ENCODE data around the gene IGF1R.

The IGF1R gene

GRCh38 chr15:98965597-98965996 is 317.3 kb downstream of the IGF1R start:
- no peak for DNase-seq
- Mint-ChIP-seq H3K36me3 (ENCODE audit: insufficient read depth) (peaks cover 3% of the 10 kb centered on the region), H3K4me1 (ENCODE audit: low read depth in 2 of 2) (no peaks in the 10 kb centered on the region), H3K4me3 (no peak overlapping the region), H3K9me3 (peaks cover 0 to 3% of the 10 kb centered on the region in 2 donors), H3K27ac (no peak overlapping the region), H3K27me3 (peaks cover 22 to 26% of the 10 kb centered on the region in 2 donors)
- no peak for ATAC-seq (replicated peaks)

- no peaks in the 10 kb centered on the region for H3K4me1 Mint-ChIP-seq (ENCODE audit: low read depth in 2 of 2)
- H3K36me3 Mint-ChIP-seq (ENCODE audit: insufficient read depth) = peaks cover 3% of the 10 kb centered on the region
- no peak for ATAC-seq (replicated peaks)
- DNase-seq = no peak
- no peak overlapping the region for H3K27ac Mint-ChIP-seq
- peaks cover 26 to 30% of the 10 kb centered on the region in 2 donors for H3K27me3 Mint-ChIP-seq
- H3K9me3 Mint-ChIP-seq = peaks cover 0 to 3% of the 10 kb centered on the region in 2 donors
- no peak overlapping the region for H3K4me3 Mint-ChIP-seq
These were observed 317.9 kb downstream of the IGF1R start for GRCh38 chr15:98966091-98966787.

- ATAC-seq (replicated peaks) (no peak), DNase-seq (no peak)
- H3K36me3 Mint-ChIP-seq (ENCODE audit: insufficient read depth) = peaks cover 3% of the 10 kb centered on the region
- no peak overlapping the region for H3K27ac Mint-ChIP-seq
- peaks cover 22 to 26% of the 10 kb centered on the region in 2 donors for H3K27me3 Mint-ChIP-seq
- peaks cover 0 to 2% of the 10 kb centered on the region in 2 donors for H3K9me3 Mint-ChIP-seq
- H3K4me1 Mint-ChIP-seq (ENCODE audit: low read depth in 2 of 2) = no peaks in the 10 kb centered on the region
- no peak overlapping the region for H3K4me3 Mint-ChIP-seq
These were observed 318.8 kb downstream of the IGF1R start for GRCh38 chr15:98967096-98967495.

GRCh38 chr15:98967916-98968315 is 319.6 kb downstream of the IGF1R start:
- Mint-ChIP-seq H3K27ac (no peak overlapping the region), H3K27me3 (peaks cover 22 to 26% of the 10 kb centered on the region in 2 donors), H3K9me3 (peaks cover 0 to 2% of the 10 kb centered on the region in 2 donors)

GRCh38 chr15:98968576-98968975 is 320.2 kb downstream of the IGF1R start:
- Mint-ChIP-seq H3K27ac (no peak overlapping the region), H3K4me1 (ENCODE audit: low read depth in 2 of 2) (no peaks in the 10 kb centered on the region), H3K9me3 (no peaks in the 10 kb centered on the region), H3K27me3 (peaks cover 22 to 26% of the 10 kb centered on the region in 2 donors), H3K36me3 (ENCODE audit: insufficient read depth) (no peaks in the 10 kb centered on the region), H3K4me3 (no peak overlapping the region)
- ATAC-seq (replicated peaks) (no peak), DNase-seq (no peak)

More at GRCh38 chr15:98967916-98968315, 319.6 kb downstream of the IGF1R start:
- no peak for DNase-seq
- no peak for ATAC-seq (replicated peaks)
- Mint-ChIP-seq H3K4me3 (no peak overlapping the region), H3K36me3 (ENCODE audit: insufficient read depth) (peaks cover 3% of the 10 kb centered on the region), H3K4me1 (ENCODE audit: low read depth in 2 of 2) (no peaks in the 10 kb centered on the region)

- no peaks in the 10 kb centered on the region for H3K9me3 Mint-ChIP-seq
- DNase-seq = no peak
- no peaks in the 10 kb centered on the region for H3K36me3 Mint-ChIP-seq (ENCODE audit: insufficient read depth)
- no peak overlapping the region for H3K4me3 Mint-ChIP-seq
- peaks cover 22 to 26% of the 10 kb centered on the region in 2 donors for H3K27me3 Mint-ChIP-seq
- no peak overlapping the region for H3K27ac Mint-ChIP-seq
- no peaks in the 10 kb centered on the region for H3K4me1 Mint-ChIP-seq (ENCODE audit: low read depth in 2 of 2)
- no peak for ATAC-seq (replicated peaks)
These were observed 320.9 kb downstream of the IGF1R start for GRCh38 chr15:98969126-98969735.

GRCh38 chr15:98970799-98971198 is 322.5 kb downstream of the IGF1R start:
- Mint-ChIP-seq H3K9me3 (no peaks in the 10 kb centered on the region), H3K27me3 (peaks cover 22 to 24% of the 10 kb centered on the region in 2 donors), H3K4me3 (no peak overlapping the region), H3K36me3 (ENCODE audit: insufficient read depth) (no peaks in the 10 kb centered on the region), H3K27ac (no peak overlapping the region), H3K4me1 (ENCODE audit: low read depth in 2 of 2) (no peaks in the 10 kb centered on the region)
- DNase-seq (no peak), ATAC-seq (replicated peaks) (no peak)

GRCh38 chr15:98976500-98976899 is 328.2 kb downstream of the IGF1R start:
- Mint-ChIP-seq H3K4me1 (ENCODE audit: low read depth in 2 of 2) (no peaks in the 10 kb centered on the region), H3K4me3 (no peak overlapping the region), H3K9me3 (no peaks in the 10 kb centered on the region), H3K27ac (no peak overlapping the region), H3K36me3 (ENCODE audit: insufficient read depth) (no peaks in the 10 kb centered on the region), H3K27me3 (no peaks in the 10 kb centered on the region)
- DNase-seq = no peak
- ATAC-seq (replicated peaks) = no peak

- H3K4me1 Mint-ChIP-seq (ENCODE audit: low read depth in 2 of 2) = no peaks in the 10 kb centered on the region
- no peaks in the 10 kb centered on the region for H3K9me3 Mint-ChIP-seq
- H3K27me3 Mint-ChIP-seq = peaks cover 0 to 6% of the 10 kb centered on the region in 2 donors
- DNase-seq (no peak), ATAC-seq (replicated peaks) (no peak)
- H3K27ac Mint-ChIP-seq = no peak overlapping the region
- H3K4me3 Mint-ChIP-seq = no peak overlapping the region
- H3K36me3 Mint-ChIP-seq (ENCODE audit: insufficient read depth) = no peaks in the 10 kb centered on the region
These were observed 329.1 kb downstream of the IGF1R start for GRCh38 chr15:98977441-98977840.

- ATAC-seq (replicated peaks) = no peak
- no peaks in the 10 kb centered on the region for H3K36me3 Mint-ChIP-seq (ENCODE audit: insufficient read depth)
- no peaks in the 10 kb centered on the region for H3K4me1 Mint-ChIP-seq (ENCODE audit: low read depth in 2 of 2)
These were observed 329.8 kb downstream of the IGF1R start for GRCh38 chr15:98978153-98978552.

GRCh38 chr15:98980899-98981228 is 332.5 kb downstream of the IGF1R start:
- H3K4me3 Mint-ChIP-seq = no peak overlapping the region
- DNase-seq = no peak
- peaks cover 0 to under 1% of the 10 kb centered on the region in 2 donors for H3K9me3 Mint-ChIP-seq
- ATAC-seq (replicated peaks) = no peak
- H3K27ac Mint-ChIP-seq = no peak overlapping the region
- no peaks in the 10 kb centered on the region for H3K4me1 Mint-ChIP-seq (ENCODE audit: low read depth in 2 of 2)
- peaks cover 12 to 23% of the 10 kb centered on the region in 2 donors for H3K27me3 Mint-ChIP-seq
- H3K36me3 Mint-ChIP-seq (ENCODE audit: insufficient read depth) = no peaks in the 10 kb centered on the region

More at GRCh38 chr15:98978153-98978552, 329.8 kb downstream of the IGF1R start:
- no peak for DNase-seq
- H3K4me3 Mint-ChIP-seq = no peak overlapping the region
- H3K27ac Mint-ChIP-seq = no peak overlapping the region
- peaks cover 0 to 8% of the 10 kb centered on the region in 2 donors for H3K27me3 Mint-ChIP-seq
- H3K9me3 Mint-ChIP-seq = no peaks in the 10 kb centered on the region

- Mint-ChIP-seq H3K27ac (no peak overlapping the region), H3K4me1 (ENCODE audit: low read depth in 2 of 2) (no peaks in the 10 kb centered on the region), H3K4me3 (no peak overlapping the region), H3K27me3 (peaks cover 14 to 33% of the 10 kb centered on the region in 2 donors), H3K36me3 (ENCODE audit: insufficient read depth) (no peaks in the 10 kb centered on the region), H3K9me3 (peaks cover 0 to 5% of the 10 kb centered on the region in 2 donors)
- no peak for DNase-seq
- no peak for ATAC-seq (replicated peaks)
These were observed 333.7 kb downstream of the IGF1R start for GRCh38 chr15:98981851-98982722.

GRCh38 chr15:98983334-98983733 is 335.0 kb downstream of the IGF1R start:
- DNase-seq (no peak), ATAC-seq (replicated peaks) (no peak)
- Mint-ChIP-seq H3K27me3 (peaks cover 14 to 42% of the 10 kb centered on the region in 2 donors), H3K9me3 (peaks cover 0 to 5% of the 10 kb centered on the region in 2 donors), H3K27ac (no peak overlapping the region), H3K36me3 (ENCODE audit: insufficient read depth) (no peaks in the 10 kb centered on the region), H3K4me3 (no peak overlapping the region), H3K4me1 (ENCODE audit: low read depth in 2 of 2) (no peaks in the 10 kb centered on the region)

Measured in effector memory CD8-positive, alpha-beta T cell (primary cell).